Stomach (tissue), 4 donors: Measurements from ENCODE around the gene TSPAN32.

Experiments used
- EP300 ChIP-seq: sonication (generic); formaldehyde crosslinking; IDR thresholded peaks from one replicate; pipeline ENCODE4 v1.6.1; 2017; ENCODE audit warnings: antibody characterized with exemption
- POLR2A ChIP-seq, 4 donors: fragments of 450-650 bp; IDR thresholded peaks; one replicate each; pipeline ENCODE4 v1.6.1; 2016; ENCODE audit warnings: antibody characterized with exemption in 4 of 4, control low read depth in 2 of 4, mild to moderate bottlenecking in 1 of 4, moderate library complexity in 1 of 4
- POLR2AphosphoS5 ChIP-seq, 3 donors: sonication (generic); formaldehyde crosslinking; IDR thresholded peaks; one replicate each; pipeline ENCODE4 v1.6.1; 2016; ENCODE audit warnings: antibody characterized with exemption in 3 of 3
- TF ChIP-seq, protein P1 (sequence below), 7 experiments: fragments of 450-650 bp in 4 of 7; fragments of 200-600 bp in 3 of 7; sonication (generic) in 3 of 7; IDR thresholded peaks; one replicate each; pipeline ENCODE4 v1.5.1; 2016 to 2019; ENCODE audit warnings: antibody characterized with exemption in 7 of 7, control low read depth in 2 of 7, mild to moderate bottlenecking in 1 of 7

DNA sequence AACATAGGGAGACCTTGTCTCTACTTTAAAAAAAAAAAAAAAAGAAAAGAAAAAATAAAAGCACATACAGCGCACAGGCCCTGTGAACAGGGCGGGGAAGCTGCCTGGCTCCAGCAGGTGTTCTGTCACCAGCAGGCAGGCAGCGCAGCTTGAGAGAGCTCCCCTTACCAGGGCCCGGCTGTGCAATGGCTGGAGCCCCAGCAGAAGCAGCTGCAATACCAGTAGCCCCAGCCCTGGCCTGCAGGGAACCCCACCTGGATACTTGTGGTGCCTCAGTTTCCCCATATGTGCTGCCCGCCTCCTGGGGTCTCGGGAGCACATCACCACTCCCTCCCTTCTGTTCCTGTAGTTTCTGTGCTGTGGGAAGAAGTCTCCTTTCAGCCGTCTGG is 12.3 kb downstream of the TSPAN32 start:
- TF ChIP-seq, protein P1, sequence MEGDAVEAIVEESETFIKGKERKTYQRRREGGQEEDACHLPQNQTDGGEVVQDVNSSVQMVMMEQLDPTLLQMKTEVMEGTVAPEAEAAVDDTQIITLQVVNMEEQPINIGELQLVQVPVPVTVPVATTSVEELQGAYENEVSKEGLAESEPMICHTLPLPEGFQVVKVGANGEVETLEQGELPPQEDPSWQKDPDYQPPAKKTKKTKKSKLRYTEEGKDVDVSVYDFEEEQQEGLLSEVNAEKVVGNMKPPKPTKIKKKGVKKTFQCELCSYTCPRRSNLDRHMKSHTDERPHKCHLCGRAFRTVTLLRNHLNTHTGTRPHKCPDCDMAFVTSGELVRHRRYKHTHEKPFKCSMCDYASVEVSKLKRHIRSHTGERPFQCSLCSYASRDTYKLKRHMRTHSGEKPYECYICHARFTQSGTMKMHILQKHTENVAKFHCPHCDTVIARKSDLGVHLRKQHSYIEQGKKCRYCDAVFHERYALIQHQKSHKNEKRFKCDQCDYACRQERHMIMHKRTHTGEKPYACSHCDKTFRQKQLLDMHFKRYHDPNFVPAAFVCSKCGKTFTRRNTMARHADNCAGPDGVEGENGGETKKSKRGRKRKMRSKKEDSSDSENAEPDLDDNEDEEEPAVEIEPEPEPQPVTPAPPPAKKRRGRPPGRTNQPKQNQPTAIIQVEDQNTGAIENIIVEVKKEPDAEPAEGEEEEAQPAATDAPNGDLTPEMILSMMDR (IDR thresholded peaks at IDR 0.05), result no peak
- TF ChIP-seq EP300 (no peak), POLR2AphosphoS5 (IDR thresholded peaks at IDR 0.05) (no peak), POLR2A (IDR thresholded peaks at IDR 0.05) (no peak)
